ENCODE data around the gene PTPRU. TPM values are rescaled to one million over a fixed set of nuclear protein-coding genes. Genes with fewer than 3 reads are reported as not detected.

The PTPRU gene
- total RNA-seq, 1 experiment from 2014 or later, result 0.72 TPM

DNA sequence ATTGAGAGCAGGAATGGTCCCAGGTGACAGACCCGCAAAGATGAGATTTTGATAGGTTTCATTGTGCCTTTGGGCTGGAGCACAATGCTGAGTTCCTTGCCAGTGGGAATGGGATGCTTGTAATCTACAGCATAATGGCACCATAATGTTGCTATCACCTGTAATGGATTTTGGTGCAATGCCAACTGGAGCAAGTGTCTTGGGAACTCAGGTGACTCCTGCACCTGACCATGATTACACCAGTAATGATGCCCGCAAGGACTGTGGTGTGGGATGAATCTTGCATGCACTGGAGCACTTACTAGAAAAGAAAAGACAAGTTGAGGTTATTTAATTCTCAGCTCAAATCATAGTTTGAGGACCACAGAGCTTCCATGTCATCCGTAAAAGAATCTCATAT, 96.7 kb downstream of the PTPRU start:
- H3K4me1 ChIP-seq (ENCODE audit: control insufficient read depth, insufficient read depth, low read length), result no peaks in the 10 kb centered on the region
- DNase-seq (ENCODE audit: low read depth, low spot score) (no peak), ATAC-seq (no peak)
- intact Hi-C loops (cut with micrococcal nuclease; ENCODE audit: unreplicated experiment), result no loop called here
- no peak overlapping the region for H3K27ac ChIP-seq (ENCODE audit: low read length)
- no peaks in the 10 kb centered on the region for H3K36me3 ChIP-seq (ENCODE audit: control insufficient read depth, insufficient read depth, low read length)
- ChIA-PET POLR2A (no interaction called here), CTCF (no interaction called here)
- H3K9me3 ChIP-seq (ENCODE audit: control insufficient read depth, insufficient read depth, low read depth, low read length), result no peaks in the 10 kb centered on the region
- TF ChIP-seq CTCF (IDR thresholded peaks at IDR 0.05), result no peak
- no peak for TF ChIP-seq SIN3A (IDR thresholded peaks at IDR 0.05; ENCODE audit: borderline replicate concordance, insufficient read depth, low read depth, low read length)
- no peak for TF ChIP-seq REST (IDR thresholded peaks at IDR 0.05; ENCODE audit: insufficient read depth in 1 of 2, low read depth in 2 of 2, low read length in 1 of 2)
- TF ChIP-seq POLR2AphosphoS5 (IDR thresholded peaks at IDR 0.05; ENCODE audit: low read depth, low read length), result no peak
- no peak for TF ChIP-seq TCF7L2 (IDR thresholded peaks at IDR 0.05; ENCODE audit: low read depth, low read length)
- no TSS peak for BruUV-seq (replicated peaks)
- in situ Hi-C loops (cut with HindIII; ENCODE audit: low pct_unique_long_range_greater_than_20kb, low sequenced_read_pairs), result no loop called here
- H3K4me3 ChIP-seq (ENCODE audit: low read depth in 2 of 2, low read length in 2 of 2), result no peak overlapping the region
- peaks cover 18% of the 10 kb centered on the region for H3K27me3 ChIP-seq (ENCODE audit: control insufficient read depth, insufficient read depth, low read length)

- Histone ChIP-seq H3K27me3 (ENCODE audit: control insufficient read depth, insufficient read depth, low read length) (peaks cover 25% of the 10 kb centered on the region), H3K36me3 (ENCODE audit: control insufficient read depth, insufficient read depth, low read length) (no peaks in the 10 kb centered on the region), H3K9me3 (ENCODE audit: control insufficient read depth, insufficient read depth, low read depth, low read length) (no peaks in the 10 kb centered on the region), H3K27ac (ENCODE audit: low read length) (no peak overlapping the region), H3K4me3 (ENCODE audit: low read depth in 2 of 2, low read length in 2 of 2) (no peak overlapping the region), H3K4me1 (ENCODE audit: control insufficient read depth, insufficient read depth, low read length) (no peaks in the 10 kb centered on the region)
- CTCF ChIA-PET, result no interaction called here
- no TSS peak for BruUV-seq (replicated peaks)
- POLR2A ChIA-PET, result no interaction called here
- no peak for TF ChIP-seq REST (IDR thresholded peaks at IDR 0.05; ENCODE audit: insufficient read depth in 1 of 2, low read depth in 2 of 2, low read length in 1 of 2)
- no peak for TF ChIP-seq TCF7L2 (IDR thresholded peaks at IDR 0.05; ENCODE audit: low read depth, low read length)
- no peak for TF ChIP-seq CTCF (IDR thresholded peaks at IDR 0.05)
- TF ChIP-seq SIN3A (IDR thresholded peaks at IDR 0.05; ENCODE audit: borderline replicate concordance, insufficient read depth, low read depth, low read length), result no peak
- TF ChIP-seq POLR2AphosphoS5 (IDR thresholded peaks at IDR 0.05; ENCODE audit: low read depth, low read length), result no peak
- no peak for ATAC-seq
- in situ Hi-C loops (cut with HindIII; ENCODE audit: low pct_unique_long_range_greater_than_20kb, low sequenced_read_pairs), result no loop called here
- intact Hi-C loops (cut with micrococcal nuclease; ENCODE audit: unreplicated experiment), result no loop called here
- no peak for DNase-seq (ENCODE audit: low read depth, low spot score)
These were observed 99.3 kb downstream of the PTPRU start for GRCh38 chr1:29335573-29335972.
